T-cell (primary cell): ENCODE measurements around the gene NCOA7. TPM values are rescaled to one million over a fixed set of nuclear protein-coding genes. Genes with fewer than 3 reads are reported as not detected.
A peak's percentile ranks its signal among the peaks of the same experiment; 100 is the strongest.

Experiments used
- ATAC-seq, 4 experiments: fragments of 200-7000 bp in 3 of 4; fragments of 150-1000 bp in 1 of 4; cut with Tn5 transposase; replicated peaks in 1 of 4; 1 replicate in 3 of 4; 2 replicates in 1 of 4; pipeline ENCODE4 v1.10.0; 2021; ENCODE audit warnings: moderate library complexity in 3 of 4, mild to moderate bottlenecking in 2 of 4, moderate number of reproducible peaks in 1 of 4
- CTCF ChIA-PET, 2 donors: fragments of 300-600 bp; sonication (Branson Sonifier 250); formaldehyde crosslinking; loops; one replicate each; lab custom pipeline; 2022; ENCODE audit warnings: antibody characterized with exemption in 2 of 2; lab: Charles Lee
- POLR2A ChIA-PET, 2 donors: fragments of 300-600 bp; sonication (Branson Sonifier 250); formaldehyde crosslinking; loops; one replicate each; lab custom pipeline; 2022; ENCODE audit warnings: antibody characterized with exemption in 2 of 2; lab: Charles Lee
- DNase-seq, 35 experiments: peaks; one replicate each; pipeline versions ENCODE4 v3.0.0 to v3.0.0-alpha.2; 2013 to 2023
- H3K27ac ChIP-seq: one replicate; pipeline ENCODE4 v1.5.1; 2013; ENCODE audit warnings: low read length
- H3K27me3 ChIP-seq, 2 experiments: replicated peaks in 1 of 2; 1 replicate in 1 of 2; 2 replicates in 1 of 2; pipeline versions ENCODE4 v1.6.1 to v1.7.0; 2013; ENCODE audit warnings: low read length in 1 of 2, mixed read lengths in 1 of 2; ENCODE audit not compliant: control insufficient read depth in 2 of 2, insufficient read depth in 2 of 2; ENCODE audit errors: extremely low read depth in 1 of 2
- H3K36me3 ChIP-seq, 2 donors: 1 replicate in 1 of 2; 2 replicates in 1 of 2; pipeline versions ENCODE4 v1.6.1 to v1.7.0; 2013; ENCODE audit warnings: low read length in 1 of 2; ENCODE audit not compliant: control insufficient read depth in 2 of 2, insufficient read depth in 1 of 2; ENCODE audit errors: extremely low read depth in 1 of 2
- H3K4me1 ChIP-seq, 2 experiments: 1 replicate in 1 of 2; 2 replicates in 1 of 2; pipeline versions ENCODE4 v1.6.1 to v1.7.0; 2013; ENCODE audit warnings: low read length in 2 of 2, mixed read lengths in 1 of 2; ENCODE audit not compliant: insufficient read depth in 2 of 2, control insufficient read depth in 1 of 2; ENCODE audit errors: extremely low read depth in 1 of 2
- H3K4me3 ChIP-seq, 2 donors: 1 replicate in 1 of 2; 2 replicates in 1 of 2; pipeline versions ENCODE4 v1.5.1 to v1.7.0; 2013; ENCODE audit warnings: mild to moderate bottlenecking in 2 of 2, low read length in 1 of 2, moderate library complexity in 1 of 2; ENCODE audit not compliant: control insufficient read depth in 1 of 2; ENCODE audit errors: extremely low read depth in 1 of 2
- H3K9me3 ChIP-seq: 2 replicates; pipeline ENCODE4 v1.7.0; 2013
- H3K27ac Mint-ChIP-seq, 2 donors: one replicate each; pipeline ENCODE4 v1.8.0; 2020 to 2021; ENCODE audit warnings: mild to moderate bottlenecking in 2 of 2, mixed read lengths in 2 of 2
- H3K27me3 Mint-ChIP-seq, 2 donors: one replicate each; pipeline ENCODE4 v1.8.0; 2021 to 2022; ENCODE audit warnings: mixed read lengths in 2 of 2
- H3K36me3 Mint-ChIP-seq: one replicate; pipeline ENCODE4 v1.8.0; 2021; ENCODE audit warnings: mixed read lengths
- H3K4me1 Mint-ChIP-seq, 3 donors: one replicate each; pipeline ENCODE4 v1.8.0; 2020 to 2022; ENCODE audit warnings: mixed read lengths in 3 of 3, mild to moderate bottlenecking in 1 of 3
- H3K4me3 Mint-ChIP-seq, 3 donors: one replicate each; pipeline ENCODE4 v1.8.0; 2020 to 2022; ENCODE audit warnings: mild to moderate bottlenecking in 3 of 3, mixed read lengths in 3 of 3, moderate library complexity in 3 of 3
- H3K9me3 Mint-ChIP-seq, 3 donors: one replicate each; pipeline ENCODE4 v1.8.0; 2020 to 2022; ENCODE audit warnings: mixed read lengths in 3 of 3
- WGBS: methylation state at CpG from one replicate; pipeline ENCODE4 v1.1.5; 2013; ENCODE audit warnings: missing lambda C conversion rate; ENCODE audit not compliant: insufficient coverage; 5-methylcytosine and 5-hydroxymethylcytosine counted together
- total RNA-seq, 35 experiments: library from RNA in 6 of 35; stranded (reverse) in 6 of 35; fragments of 120-200 nt in 1 of 35; gene quantifications; one replicate each; pipeline versions ENCODE4 v1.2.1 to v1.2.4 and lab custom pipeline; 2013 to 2026

Gene NCOA7
- total RNA-seq, 5 donors from 2014 or later (not counting 1 experiment from before 2014, with no cell fraction given) = 40.3 to 51.6 (median 46.4) TPM

DNA sequence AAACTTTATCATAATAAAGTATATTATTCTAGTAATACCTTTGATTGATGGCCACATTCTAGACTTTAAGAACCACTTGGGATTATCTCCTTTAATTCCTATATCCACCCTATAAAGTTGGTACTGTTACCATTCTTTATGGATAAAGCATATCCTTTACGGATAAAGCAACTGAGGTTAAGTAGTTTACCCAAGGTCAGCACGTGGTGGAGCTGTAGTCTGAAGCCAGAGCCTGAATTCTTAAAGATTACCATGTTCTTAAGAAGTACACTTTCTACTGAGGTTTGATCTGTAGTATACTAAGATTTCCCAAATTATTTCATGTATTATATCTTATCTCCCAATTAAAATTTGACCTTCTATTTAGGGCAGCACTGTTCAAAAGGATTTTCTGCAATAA, 3.0 kb upstream of the NCOA7 start:
- peaks cover 11% of the 10 kb centered on the region for H3K36me3 Mint-ChIP-seq
- Histone ChIP-seq H3K9me3 (no peaks in the 10 kb centered on the region), H3K4me3 (no peak overlapping the region), H3K36me3 (no peaks in the 10 kb centered on the region), H3K4me1 (peaks cover 15 to 20% of the 10 kb centered on the region in 2 experiments), H3K27ac (no peak overlapping the region), H3K27me3 (no peaks in the 10 kb centered on the region)
- no peaks in the 10 kb centered on the region for H3K27me3 Mint-ChIP-seq
- ATAC-seq (no peak), DNase-seq (no peak)
- H3K4me3 Mint-ChIP-seq = no peak overlapping the region
- H3K27ac Mint-ChIP-seq = peak overlapping the region; percentile 39 to 76
- no CpG with 5 or more reads among the region's 2 CpGs for WGBS
- H3K9me3 Mint-ChIP-seq = no peaks in the 10 kb centered on the region
- POLR2A ChIA-PET = interaction anchor here in 1 of 2 donors (0.6 kb wide), 1 partner anchor 183 kb away, joined by 3 read pairs; no protein-coding TSS in a partner anchor
- peaks cover 36 to 39% (median 38%) of the 10 kb centered on the region in 3 donors for H3K4me1 Mint-ChIP-seq
- CTCF ChIA-PET = no interaction called here

DNA sequence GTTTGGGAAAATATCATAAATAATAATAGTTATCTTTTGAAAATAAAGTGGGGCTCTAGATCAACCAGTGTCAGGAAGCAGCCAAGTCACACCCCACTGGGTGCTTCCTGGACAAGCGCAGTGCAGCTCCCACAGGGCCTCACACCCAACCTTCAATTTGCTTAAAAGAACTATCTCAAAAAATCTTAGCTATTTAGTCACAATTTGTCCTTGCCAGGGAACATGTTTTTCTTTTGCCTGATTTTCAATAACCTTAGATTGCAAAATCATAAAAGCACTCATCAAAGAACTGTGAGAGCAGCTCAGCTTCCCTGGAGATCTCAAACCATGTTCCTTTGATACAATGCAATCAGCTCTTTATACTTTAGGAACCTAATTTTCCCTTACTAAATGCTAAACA, 1.6 kb upstream of the NCOA7 start:
- no CpG with 5 or more reads among the region's 1 CpG for WGBS
- ChIA-PET CTCF (interaction anchor here (0.5 to 6.6 kb wide), 13 partner anchors 8 to 483 kb away, joined by 3 to 97 read pairs (median 3); partner anchors contain the start of gene HINT3 (in 2 of the 2)), POLR2A (interaction anchor here (0.7 to 3.5 kb wide), 6 partner anchors 8 to 791 kb away, joined by 3 to 57 read pairs (median 4); partner anchors contain the start of gene HINT3 (in 1 of the 2))

DNA sequence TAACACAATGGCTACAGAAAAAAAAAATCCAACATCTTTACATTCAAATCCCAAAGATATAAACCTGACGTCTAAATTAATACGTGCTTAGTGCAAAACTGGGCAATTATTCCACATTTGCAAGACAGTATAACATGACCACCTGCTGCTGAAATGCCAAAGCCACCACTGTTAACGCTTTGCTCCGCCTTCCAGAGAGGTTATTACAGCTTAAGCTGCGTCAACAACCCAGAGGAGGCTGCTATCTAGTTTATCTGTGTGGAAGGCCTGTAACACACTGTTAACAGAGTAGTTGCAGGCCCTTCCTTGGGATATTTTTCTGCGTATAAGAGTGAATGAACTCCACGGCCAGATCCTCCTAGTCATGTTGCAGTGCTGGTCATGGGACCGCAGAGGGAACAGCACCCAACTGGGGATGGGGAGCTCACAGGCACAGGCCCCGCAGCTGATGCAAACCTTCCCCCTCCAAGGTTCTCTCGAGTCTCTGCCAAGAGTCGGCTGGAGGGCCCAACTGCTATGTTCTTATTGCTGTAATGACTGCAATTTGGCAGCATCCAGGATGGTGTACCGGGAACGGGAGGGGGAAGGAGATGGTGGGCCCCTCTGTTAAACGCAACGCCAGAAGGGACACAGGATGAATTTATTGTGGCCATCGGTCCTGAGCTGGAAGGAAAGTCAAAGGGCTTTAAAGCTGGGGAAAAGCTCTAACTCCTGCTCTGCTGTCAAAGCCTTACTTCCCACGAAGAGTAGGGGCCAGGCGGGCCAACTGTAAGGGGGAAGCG, 993 bp upstream of the NCOA7 start:
- Mint-ChIP-seq H3K9me3 (no peaks in the 10 kb centered on the region), H3K4me1 (peaks cover 51 to 53% (median 53%) of the 10 kb centered on the region in 3 donors), H3K27me3 (no peaks in the 10 kb centered on the region), H3K4me3 (peak overlapping the region; percentile 86 to 93 (median 90)), H3K27ac (peak overlapping the region; percentile 99), H3K36me3 (peaks cover 11% of the 10 kb centered on the region)
- 13% methylated on average over 16 of the region's 19 CpGs for WGBS
- H3K9me3 ChIP-seq = no peaks in the 10 kb centered on the region
- ChIA-PET POLR2A (interaction anchor here (0.6 to 3.5 kb wide), 10 partner anchors 8 to 197 kb away, joined by 3 to 57 read pairs (median 5); partner anchors contain the start of genes TRMT11 (in 2 of the 2) and HINT3 (in 1 of the 2)), CTCF (interaction anchor here (0.6 to 6.6 kb wide), 25 partner anchors 9 to 1477 kb away, joined by 3 to 97 read pairs (median 5); partner anchors contain the start of genes HINT3 (in 2 of the 2), RNF146 (in 1 of the 2) and TRMT11 (in 1 of the 2))
- peaks cover 15 to 21% of the 10 kb centered on the region in 2 experiments for H3K4me1 ChIP-seq
- no peaks in the 10 kb centered on the region for H3K36me3 ChIP-seq
- H3K4me3 ChIP-seq = peak overlapping the region; percentile 83 to 85
- peak in 34 of 35 experiments; percentile 15 to 65 (median 38) for DNase-seq
- ATAC-seq = peak in 3 of 4 experiments; percentile 14 to 44 (median 17)
- H3K27me3 ChIP-seq = no peaks in the 10 kb centered on the region
- H3K27ac ChIP-seq = peak overlapping the region; percentile 93

More for the DNA sequence above, 1.6 kb upstream of the NCOA7 start:
- ATAC-seq (no peak), DNase-seq (peak in 2 of 35 experiments; percentile 19 to 40)
- Histone ChIP-seq H3K4me3 (no peak overlapping the region), H3K27me3 (no peaks in the 10 kb centered on the region), H3K27ac (peak overlapping the region; percentile 93), H3K9me3 (no peaks in the 10 kb centered on the region), H3K36me3 (no peaks in the 10 kb centered on the region), H3K4me1 (peaks cover 15 to 21% of the 10 kb centered on the region in 2 experiments)
- H3K36me3 Mint-ChIP-seq = peaks cover 11% of the 10 kb centered on the region
- H3K4me1 Mint-ChIP-seq = peaks cover 47 to 49% (median 48%) of the 10 kb centered on the region in 3 donors
- H3K27me3 Mint-ChIP-seq = no peaks in the 10 kb centered on the region
- H3K27ac Mint-ChIP-seq = peak overlapping the region; percentile 99
- H3K9me3 Mint-ChIP-seq = no peaks in the 10 kb centered on the region
- peak overlapping the region; percentile 86 to 93 (median 90) for H3K4me3 Mint-ChIP-seq

DNA sequence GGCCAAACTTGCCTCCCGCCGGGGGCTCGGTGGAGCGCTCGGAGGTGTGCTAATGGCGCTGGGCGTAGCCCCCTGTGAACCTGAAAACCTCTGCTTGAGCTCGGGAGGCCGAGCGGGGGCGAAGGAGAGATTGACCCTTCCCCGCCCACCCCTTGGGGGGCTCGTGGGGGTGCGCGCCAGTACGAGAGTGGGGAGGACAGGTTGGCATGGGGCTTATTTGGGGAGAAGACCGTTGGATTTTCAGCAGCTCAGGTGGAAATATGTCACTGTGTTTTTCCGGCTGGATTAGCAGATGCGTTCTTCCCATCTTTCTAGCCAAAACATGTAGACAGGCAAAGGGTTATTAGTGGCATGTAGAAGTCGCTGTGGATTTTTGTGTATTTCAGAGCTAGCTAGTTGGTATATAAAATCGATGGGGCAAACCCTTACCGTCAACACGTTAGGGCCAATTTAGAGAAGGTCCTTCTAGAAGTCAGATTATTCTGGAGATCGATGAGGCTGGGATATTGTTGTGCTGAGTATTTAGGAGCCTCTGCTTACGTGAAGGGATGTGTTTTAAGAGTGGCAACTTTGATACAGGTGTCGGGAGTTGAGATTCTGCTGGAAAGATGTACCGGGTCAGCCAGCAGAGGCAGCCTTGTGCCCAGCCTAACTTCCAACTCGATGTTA, 525 bp downstream of the NCOA7 start:
- H3K4me1 ChIP-seq = peaks cover 15 to 21% of the 10 kb centered on the region in 2 experiments
- Mint-ChIP-seq H3K9me3 (no peaks in the 10 kb centered on the region), H3K4me1 (peaks cover 60 to 63% (median 63%) of the 10 kb centered on the region in 3 donors), H3K36me3 (peaks cover 10% of the 10 kb centered on the region), H3K4me3 (peak overlapping the region; percentile 89 to 95 (median 89)), H3K27me3 (no peaks in the 10 kb centered on the region), H3K27ac (peak overlapping the region; percentile 81 to 93)
- no peaks in the 10 kb centered on the region for H3K9me3 ChIP-seq
- 0% methylated on average over 19 of the region's 28 CpGs for WGBS
- H3K27ac ChIP-seq = peak overlapping the region; percentile 27
- H3K4me3 ChIP-seq = peak overlapping the region; percentile 83 to 85
- ChIA-PET CTCF (interaction anchor here (0.5 to 6.6 kb wide), 42 partner anchors 10 to 488 kb away, joined by 3 to 97 read pairs (median 4); partner anchors contain the start of genes HINT3 (in 1 of the 2) and TRMT11 (in 1 of the 2)), POLR2A (interaction anchor here (0.6 to 3.5 kb wide), 13 partner anchors 10 to 1588 kb away, joined by 3 to 57 read pairs (median 6); partner anchors contain the start of gene TRMT11 (in 2 of the 2))
- H3K36me3 ChIP-seq = no peaks in the 10 kb centered on the region
- DNase-seq (peak in 34 of 35 experiments; percentile 13 to 71 (median 43)), ATAC-seq (peak; percentile 32 to 56 (median 34))
- no peaks in the 10 kb centered on the region for H3K27me3 ChIP-seq

DNA sequence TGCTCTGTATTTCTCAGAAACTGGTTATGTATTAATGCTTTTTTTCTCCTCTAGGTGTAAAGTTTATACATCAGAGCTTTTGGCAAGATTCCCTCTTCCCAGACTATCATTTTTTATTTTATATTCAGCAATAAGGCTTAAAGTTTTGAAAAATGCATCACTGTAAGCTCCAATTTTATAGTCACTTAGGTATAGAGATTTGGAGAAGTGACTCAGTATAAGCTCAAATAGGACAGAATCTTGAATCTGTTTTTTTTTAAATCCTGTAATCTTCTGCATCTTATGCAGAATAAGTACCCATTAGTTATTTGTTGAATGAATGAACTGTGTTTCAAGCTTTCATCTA, 1.0 kb downstream of the NCOA7 start:
- Histone ChIP-seq H3K36me3 (no peaks in the 10 kb centered on the region), H3K9me3 (no peaks in the 10 kb centered on the region), H3K27ac (peak overlapping the region; percentile 27), H3K4me3 (peak overlapping the region in 1 of 2 donors; percentile 85), H3K4me1 (peaks cover 15 to 21% of the 10 kb centered on the region in 2 experiments), H3K27me3 (no peaks in the 10 kb centered on the region)
- CTCF ChIA-PET = interaction anchor here (0.6 to 6.6 kb wide), 32 partner anchors 10 to 488 kb away, joined by 3 to 97 read pairs (median 4); partner anchors contain the start of genes HINT3 (in 1 of the 2) and TRMT11 (in 1 of the 2)
- no peak for DNase-seq
- Mint-ChIP-seq H3K4me1 (peaks cover 60 to 64% (median 63%) of the 10 kb centered on the region in 3 donors), H3K4me3 (peak overlapping the region; percentile 89 to 95 (median 89)), H3K27ac (peak overlapping the region; percentile 81 to 93), H3K36me3 (peaks cover 10% of the 10 kb centered on the region), H3K9me3 (no peaks in the 10 kb centered on the region), H3K27me3 (no peaks in the 10 kb centered on the region)
- POLR2A ChIA-PET = interaction anchor here (0.6 to 3.5 kb wide), 9 partner anchors 10 to 195 kb away, joined by 3 to 57 read pairs (median 4); partner anchors contain the start of gene TRMT11 (in 1 of the 2)
- no peak for ATAC-seq
